ENCODE measurements around the gene MTPN. TPM values are rescaled to one million over a fixed set of nuclear protein-coding genes. Genes with fewer than 3 reads are reported as not detected.

Gene MTPN
- total and polyA plus RNA-seq, 9 donors, result 48.6 to 117 (median 101) TPM

DNA sequence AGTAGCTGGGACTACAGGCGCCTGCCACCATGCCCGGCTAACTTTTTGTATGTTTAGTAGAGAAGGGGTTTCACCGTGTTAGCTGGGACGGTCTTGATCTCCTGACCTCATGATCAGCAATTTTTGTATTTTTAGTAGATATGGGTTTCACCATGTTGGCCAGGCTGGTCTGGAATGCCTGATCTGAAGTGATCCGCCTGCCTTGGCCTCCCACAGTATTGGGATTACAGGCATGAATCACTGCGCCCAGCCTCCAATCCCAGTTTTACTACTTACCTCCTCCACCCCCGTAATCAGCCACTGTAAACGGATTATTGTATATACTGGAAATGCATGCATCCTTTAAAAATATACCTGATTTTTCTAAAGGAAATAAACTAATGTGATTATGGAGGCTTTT lies 35.1 kb upstream of the MTPN start:
- no peaks in the 10 kb centered on the region for H3K9me3 ChIP-seq (replicated peaks; ENCODE audit: control insufficient read depth, low read depth, low read length)
- no peak for DNase-seq
- H3K4me3 ChIP-seq (ENCODE audit: low read length), result no peak overlapping the region
- no peaks in the 10 kb centered on the region for H3K27me3 ChIP-seq (ENCODE audit: control insufficient read depth, insufficient read depth, low read length)
- WGBS (ENCODE audit: insufficient coverage), result 100% methylated on average over 2 of the region's 8 CpGs
- H3K36me3 ChIP-seq (ENCODE audit: control insufficient read depth, insufficient read depth, low read length), result no peaks in the 10 kb centered on the region
- no peaks in the 10 kb centered on the region for H3K4me1 ChIP-seq (ENCODE audit: control insufficient read depth, insufficient read depth, low read length)
- no peak overlapping the region for H3K27ac ChIP-seq (ENCODE audit: low read length)

DNA sequence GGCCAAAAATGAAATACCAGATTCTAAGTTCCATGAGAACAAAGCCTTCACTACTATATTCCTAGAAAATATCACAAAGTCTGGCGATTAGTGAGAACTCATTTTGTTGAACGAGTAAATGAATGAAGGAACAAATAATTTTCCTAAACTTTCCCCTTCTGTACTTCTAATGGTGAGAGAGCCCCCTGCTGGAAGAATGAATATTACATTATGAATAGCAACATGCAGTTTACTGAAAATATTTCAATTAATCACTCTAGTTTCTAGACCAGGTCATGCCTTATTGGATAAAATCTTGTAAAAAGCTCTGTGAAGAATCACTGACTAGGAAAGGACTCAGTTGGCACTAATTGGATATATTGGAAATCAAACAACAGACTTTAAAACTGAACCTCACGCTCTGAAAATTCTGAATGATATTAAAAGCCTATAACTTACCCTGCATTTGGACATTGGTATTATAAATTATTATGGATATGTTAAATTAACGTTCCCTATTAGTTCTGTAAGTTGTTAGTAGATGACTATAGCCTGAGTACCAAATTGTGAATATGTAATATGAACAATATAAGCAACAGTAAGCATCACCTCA lies 32.4 kb upstream of the MTPN start:
- DNase-seq, result peak; percentile 65
- Histone ChIP-seq H3K4me1 (ENCODE audit: control insufficient read depth, insufficient read depth, low read length) (no peaks in the 10 kb centered on the region), H3K4me3 (ENCODE audit: low read length) (no peak overlapping the region), H3K9me3 (replicated peaks; ENCODE audit: control insufficient read depth, low read depth, low read length) (no peaks in the 10 kb centered on the region), H3K27me3 (ENCODE audit: control insufficient read depth, insufficient read depth, low read length) (no peaks in the 10 kb centered on the region), H3K36me3 (ENCODE audit: control insufficient read depth, insufficient read depth, low read length) (no peaks in the 10 kb centered on the region), H3K27ac (ENCODE audit: low read length) (no peak overlapping the region)
- no CpG with 5 or more reads among the region's 4 CpGs for WGBS (ENCODE audit: insufficient coverage)

DNA sequence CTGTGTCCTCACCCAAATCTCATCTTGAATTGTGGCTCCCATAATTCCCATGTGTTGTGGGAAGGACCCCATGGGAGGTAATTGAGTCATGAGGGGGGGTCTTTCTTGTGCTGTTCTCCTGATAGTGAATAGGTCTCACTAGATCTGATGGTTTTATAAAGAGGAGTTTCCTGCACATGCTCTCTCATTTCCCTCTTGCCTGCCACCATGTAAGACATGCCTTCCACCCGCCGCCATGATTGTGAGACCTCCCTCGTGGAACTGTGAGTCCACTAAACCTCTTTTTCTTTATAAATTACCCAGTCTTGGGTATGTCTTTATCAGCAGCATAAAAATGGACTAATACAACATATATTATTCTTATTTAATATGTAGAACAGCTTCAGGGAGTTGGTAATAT lies 29.0 kb upstream of the MTPN start:
- Histone ChIP-seq H3K9me3 (replicated peaks; ENCODE audit: control insufficient read depth, low read depth, low read length) (no peaks in the 10 kb centered on the region), H3K4me1 (ENCODE audit: control insufficient read depth, insufficient read depth, low read length) (no peaks in the 10 kb centered on the region), H3K36me3 (ENCODE audit: control insufficient read depth, insufficient read depth, low read length) (no peaks in the 10 kb centered on the region), H3K4me3 (ENCODE audit: low read length) (no peak overlapping the region), H3K27me3 (ENCODE audit: control insufficient read depth, insufficient read depth, low read length) (no peaks in the 10 kb centered on the region), H3K27ac (ENCODE audit: low read length) (no peak overlapping the region)
- no CpG with 5 or more reads among the region's 3 CpGs for WGBS (ENCODE audit: insufficient coverage)
- no peak for DNase-seq

DNA sequence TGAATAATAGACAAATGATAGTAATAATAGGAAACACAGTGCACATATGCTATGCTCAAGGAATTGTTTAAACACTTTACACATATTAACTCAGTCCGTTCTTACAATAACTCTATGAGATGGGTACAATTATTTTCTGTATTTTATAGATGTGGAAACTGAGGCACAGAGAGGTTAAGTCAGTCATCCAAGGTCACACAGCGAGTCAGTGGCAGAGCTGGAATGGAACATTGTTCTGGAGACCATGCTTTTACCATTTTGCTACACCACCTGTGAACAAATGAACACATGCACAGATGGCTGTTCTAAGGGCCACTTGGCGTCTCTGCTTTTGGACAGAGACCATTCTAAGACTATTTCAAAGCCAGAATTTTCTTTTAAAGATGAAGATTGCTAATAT lies 26.9 kb upstream of the MTPN start:
- H3K27ac ChIP-seq (ENCODE audit: low read length), result no peak overlapping the region
- no peaks in the 10 kb centered on the region for H3K27me3 ChIP-seq (ENCODE audit: control insufficient read depth, insufficient read depth, low read length)
- WGBS (ENCODE audit: insufficient coverage), result no CpG with 5 or more reads among the region's 3 CpGs
- DNase-seq, result no peak
- H3K4me3 ChIP-seq (ENCODE audit: low read length), result no peak overlapping the region
- H3K4me1 ChIP-seq (ENCODE audit: control insufficient read depth, insufficient read depth, low read length), result no peaks in the 10 kb centered on the region
- no peaks in the 10 kb centered on the region for H3K36me3 ChIP-seq (ENCODE audit: control insufficient read depth, insufficient read depth, low read length)
- no peaks in the 10 kb centered on the region for H3K9me3 ChIP-seq (replicated peaks; ENCODE audit: control insufficient read depth, low read depth, low read length)

DNA sequence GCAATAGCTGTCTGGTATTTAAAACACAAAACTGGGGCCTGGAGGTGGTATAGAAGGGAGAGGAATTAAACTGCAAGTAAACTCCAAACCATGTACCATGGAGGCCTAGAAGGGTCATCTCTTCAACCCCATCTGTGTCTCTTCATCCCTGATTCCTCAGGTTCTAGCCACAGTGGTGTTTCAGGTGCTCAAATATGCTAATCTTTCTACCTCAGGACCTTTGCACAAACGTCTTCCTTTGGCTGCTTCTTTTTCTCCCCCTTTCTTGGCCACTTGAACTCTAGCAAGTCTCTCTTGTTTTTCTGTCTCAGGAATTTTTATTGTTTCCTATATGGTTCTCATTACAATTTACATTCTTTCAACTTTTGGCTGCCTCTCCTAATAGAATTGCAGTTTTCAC lies 25.6 kb upstream of the MTPN start:
- Histone ChIP-seq H3K27ac (ENCODE audit: low read length) (no peak overlapping the region), H3K9me3 (replicated peaks; ENCODE audit: control insufficient read depth, low read depth, low read length) (no peaks in the 10 kb centered on the region), H3K4me1 (ENCODE audit: control insufficient read depth, insufficient read depth, low read length) (no peaks in the 10 kb centered on the region), H3K36me3 (ENCODE audit: control insufficient read depth, insufficient read depth, low read length) (no peaks in the 10 kb centered on the region), H3K4me3 (ENCODE audit: low read length) (no peak overlapping the region), H3K27me3 (ENCODE audit: control insufficient read depth, insufficient read depth, low read length) (no peaks in the 10 kb centered on the region)
- no peak for DNase-seq
- WGBS (ENCODE audit: insufficient coverage), result 38% methylated on average over 1 of the region's 1 CpG

DNA sequence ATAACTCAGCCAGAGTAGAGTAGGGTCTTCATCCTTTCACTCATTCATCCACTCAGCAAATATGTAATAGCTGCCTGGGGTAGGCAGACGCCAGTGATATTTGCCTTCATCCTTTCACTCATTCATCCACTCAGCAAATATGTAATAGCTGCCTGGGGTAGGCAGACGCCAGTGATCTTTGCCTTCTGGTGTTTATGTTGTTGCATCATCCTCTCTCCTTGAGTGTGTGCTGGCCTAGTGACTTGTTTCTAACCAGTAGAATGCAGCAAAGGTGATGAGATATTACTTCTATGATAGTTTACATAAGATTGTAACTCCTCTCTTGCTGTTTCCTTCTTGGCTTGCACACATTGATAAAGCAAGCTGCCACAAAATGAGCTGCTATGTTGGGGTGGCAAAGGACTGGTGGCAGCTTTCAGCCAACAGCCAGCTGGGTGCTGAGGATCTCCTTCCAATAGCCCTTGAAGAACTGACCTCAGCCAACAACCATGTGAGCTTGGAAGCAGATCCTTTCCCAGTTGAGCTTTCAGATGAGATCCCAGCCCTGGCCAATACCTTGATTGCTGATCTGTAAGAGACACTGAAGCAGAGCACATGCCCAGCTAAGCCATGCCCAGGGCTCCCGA lies 23.2 kb upstream of the MTPN start:
- no CpG with 5 or more reads among the region's 3 CpGs for WGBS (ENCODE audit: insufficient coverage)
- H3K4me3 ChIP-seq (ENCODE audit: low read length), result no peak overlapping the region
- no peaks in the 10 kb centered on the region for H3K9me3 ChIP-seq (replicated peaks; ENCODE audit: control insufficient read depth, low read depth, low read length)
- DNase-seq, result no peak
- H3K36me3 ChIP-seq (ENCODE audit: control insufficient read depth, insufficient read depth, low read length), result no peaks in the 10 kb centered on the region
- no peak overlapping the region for H3K27ac ChIP-seq (ENCODE audit: low read length)
- no peaks in the 10 kb centered on the region for H3K27me3 ChIP-seq (ENCODE audit: control insufficient read depth, insufficient read depth, low read length)
- no peaks in the 10 kb centered on the region for H3K4me1 ChIP-seq (ENCODE audit: control insufficient read depth, insufficient read depth, low read length)

DNA sequence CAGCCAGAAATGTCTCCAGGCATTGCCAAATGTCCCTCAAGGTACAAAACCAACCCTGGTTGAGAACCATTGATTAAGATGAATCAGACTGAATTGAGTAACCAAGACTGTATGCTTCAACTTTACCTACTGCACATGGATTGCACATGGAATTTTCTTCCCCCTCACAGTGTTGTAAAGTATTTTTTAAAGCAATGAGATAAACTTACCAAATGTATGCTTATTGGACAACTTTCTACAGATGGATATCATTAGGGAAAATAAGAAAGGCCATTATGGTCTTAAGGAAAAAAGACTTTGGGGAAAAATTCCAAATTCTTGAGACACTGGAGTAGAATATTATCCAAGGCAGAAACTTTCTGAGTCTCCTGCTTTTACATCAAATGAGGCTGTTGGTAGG lies 20.9 kb upstream of the MTPN start:
- DNase-seq, result peak; percentile 38
- H3K4me1 ChIP-seq (ENCODE audit: control insufficient read depth, insufficient read depth, low read length), result no peaks in the 10 kb centered on the region
- H3K27me3 ChIP-seq (ENCODE audit: control insufficient read depth, insufficient read depth, low read length), result no peaks in the 10 kb centered on the region
- no peak overlapping the region for H3K4me3 ChIP-seq (ENCODE audit: low read length)
- no peaks in the 10 kb centered on the region for H3K9me3 ChIP-seq (replicated peaks; ENCODE audit: control insufficient read depth, low read depth, low read length)
- no peak overlapping the region for H3K27ac ChIP-seq (ENCODE audit: low read length)
- H3K36me3 ChIP-seq (ENCODE audit: control insufficient read depth, insufficient read depth, low read length), result no peaks in the 10 kb centered on the region

DNA sequence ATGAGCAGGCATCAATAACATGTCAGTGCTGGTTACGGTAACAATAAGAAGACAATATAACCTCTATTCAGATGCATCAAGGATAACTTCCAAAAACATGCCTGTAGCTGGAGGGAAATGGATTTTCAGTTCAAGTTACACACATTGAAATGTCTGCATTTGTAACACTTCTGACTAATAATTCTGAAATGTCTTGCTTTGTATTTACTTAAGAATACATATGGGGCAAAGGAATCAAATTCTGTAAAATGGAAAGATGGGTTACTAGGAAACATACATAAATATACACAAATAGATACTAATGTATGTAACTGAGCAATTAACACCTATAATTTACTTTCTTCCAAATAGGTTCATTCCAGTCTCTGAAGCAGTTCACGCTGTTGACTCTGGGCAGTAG lies 18.6 kb upstream of the MTPN start:
- no peak for DNase-seq
- H3K4me3 ChIP-seq (ENCODE audit: low read length), result no peak overlapping the region
- H3K27me3 ChIP-seq (ENCODE audit: control insufficient read depth, insufficient read depth, low read length), result no peaks in the 10 kb centered on the region
- no peak overlapping the region for H3K27ac ChIP-seq (ENCODE audit: low read length)
- no peaks in the 10 kb centered on the region for H3K36me3 ChIP-seq (ENCODE audit: control insufficient read depth, insufficient read depth, low read length)
- WGBS (ENCODE audit: insufficient coverage), result no CpG with 5 or more reads among the region's 2 CpGs
- H3K4me1 ChIP-seq (ENCODE audit: control insufficient read depth, insufficient read depth, low read length), result no peaks in the 10 kb centered on the region
- no peaks in the 10 kb centered on the region for H3K9me3 ChIP-seq (replicated peaks; ENCODE audit: control insufficient read depth, low read depth, low read length)

DNA sequence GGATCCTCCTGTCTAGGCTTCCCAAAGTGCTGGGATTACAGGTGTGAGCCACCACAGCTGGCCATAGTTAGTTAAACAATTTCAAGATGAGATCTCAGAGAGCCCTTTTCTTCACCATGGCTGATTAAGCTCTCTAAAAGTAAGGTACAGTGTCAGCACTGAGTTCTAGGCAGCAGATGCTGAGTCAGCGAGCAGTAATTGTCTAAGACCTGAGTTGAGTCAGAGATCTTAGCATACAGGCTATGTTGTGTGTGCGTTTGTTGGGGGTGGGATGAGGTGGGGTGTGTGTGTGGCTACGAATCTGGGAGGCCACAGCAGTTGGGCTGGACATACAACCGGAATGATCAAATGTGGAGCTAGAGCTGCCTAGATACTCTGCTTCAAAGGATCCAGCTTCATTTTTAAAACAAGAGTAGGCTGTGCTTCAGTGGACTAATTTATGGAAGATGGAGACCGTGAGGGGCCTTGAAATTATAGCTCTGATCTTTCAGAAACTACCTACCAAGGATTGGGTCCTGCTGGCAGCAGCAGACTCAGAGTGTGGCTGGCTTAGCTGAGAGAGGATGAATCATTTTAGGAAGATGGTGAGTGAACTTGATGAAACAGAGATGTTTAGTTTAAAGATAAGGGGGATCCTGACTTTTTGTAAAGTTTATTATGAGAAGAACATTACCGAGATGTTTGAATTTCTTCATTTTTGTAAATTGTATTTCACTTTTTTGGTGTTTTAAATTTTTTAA lies 17.5 kb upstream of the MTPN start:
- Histone ChIP-seq H3K27ac (ENCODE audit: low read length) (no peak overlapping the region), H3K9me3 (replicated peaks; ENCODE audit: control insufficient read depth, low read depth, low read length) (no peaks in the 10 kb centered on the region), H3K36me3 (ENCODE audit: control insufficient read depth, insufficient read depth, low read length) (no peaks in the 10 kb centered on the region), H3K4me3 (ENCODE audit: low read length) (no peak overlapping the region), H3K4me1 (ENCODE audit: control insufficient read depth, insufficient read depth, low read length) (no peaks in the 10 kb centered on the region), H3K27me3 (ENCODE audit: control insufficient read depth, insufficient read depth, low read length) (no peaks in the 10 kb centered on the region)
- DNase-seq, result no peak
- 88% methylated on average over 4 of the region's 6 CpGs for WGBS (ENCODE audit: insufficient coverage)

DNA sequence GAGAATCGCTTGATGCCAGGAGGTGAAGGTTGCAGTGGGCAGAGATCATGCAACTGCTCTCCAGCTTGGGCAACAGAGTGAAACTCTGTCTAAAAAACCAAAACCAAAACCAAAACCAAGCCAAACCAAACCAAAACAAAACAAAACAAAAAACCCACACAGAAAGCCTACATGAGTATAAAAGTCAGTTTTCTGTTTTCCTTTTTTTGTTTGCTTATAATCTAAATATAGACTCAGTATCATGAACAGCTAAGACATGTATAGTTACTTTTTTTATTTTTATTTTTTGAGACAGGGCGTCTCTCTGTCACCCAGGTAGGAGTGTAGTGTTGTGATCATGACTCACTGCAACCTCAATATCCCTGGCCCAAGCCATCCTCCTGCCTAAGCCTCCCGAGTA lies 16.8 kb upstream of the MTPN start:
- no CpG with 5 or more reads among the region's 3 CpGs for WGBS (ENCODE audit: insufficient coverage)
- Histone ChIP-seq H3K36me3 (ENCODE audit: control insufficient read depth, insufficient read depth, low read length) (no peaks in the 10 kb centered on the region), H3K27me3 (ENCODE audit: control insufficient read depth, insufficient read depth, low read length) (no peaks in the 10 kb centered on the region), H3K4me1 (ENCODE audit: control insufficient read depth, insufficient read depth, low read length) (no peaks in the 10 kb centered on the region), H3K9me3 (replicated peaks; ENCODE audit: control insufficient read depth, low read depth, low read length) (no peaks in the 10 kb centered on the region), H3K27ac (ENCODE audit: low read length) (no peak overlapping the region), H3K4me3 (ENCODE audit: low read length) (no peak overlapping the region)
- no peak for DNase-seq

Measured in muscle of leg (tissue), 11 donors.